SU-DHL-6 (cell line): ENCODE results near the gene NUDT8.
"Not testable (repeated sequence)": the region's sequence is repeated elsewhere in the genome, so short reads cannot be mapped to it uniquely, and the experiment has no call there.

Experiments
- H2AFZ ChIP-seq: fragments of 200-600 bp; sonication (generic); 2 replicates; pipeline ENCODE4 v1.6.1; 2014; ENCODE audit warnings: low read depth, mild to moderate bottlenecking, moderate library complexity, mixed read lengths, antibody characterized with exemption, low read length; ENCODE audit not compliant: severe bottlenecking
- H3F3A ChIP-seq: fragments of 200-600 bp; shearing (Covaris generic); 2 replicates; pipeline ENCODE4 v1.6.0; 2016; ENCODE audit warnings: antibody characterized with exemption, mild to moderate bottlenecking; ENCODE audit not compliant: insufficient read depth
- H3K27ac ChIP-seq: fragments of 200-600 bp; sonication (generic); 2 replicates; pipeline ENCODE4 v1.5.1; 2016; ENCODE audit warnings: low read depth, mild to moderate bottlenecking, low read length, moderate library complexity, mixed read lengths
- H3K27me3 ChIP-seq: fragments of 200-600 bp; sonication (generic), shearing (Covaris generic); 2 replicates; pipeline ENCODE4 v1.6.0; 2014; ENCODE audit warnings: mild to moderate bottlenecking, low read length
- H3K36me3 ChIP-seq: fragments of 200-600 bp; sonication (generic); 2 replicates; pipeline ENCODE4 v1.6.1; 2014; ENCODE audit warnings: mild to moderate bottlenecking, low read length, mixed read lengths
- H3K4me2 ChIP-seq: fragments of 300-600, 200-600 bp; shearing (Covaris generic), sonication (generic); 2 replicates; pipeline ENCODE4 v1.6.0; 2014; ENCODE audit warnings: low read length, low read depth, mild to moderate bottlenecking; ENCODE audit not compliant: poor library complexity, severe bottlenecking
- H3K4me3 ChIP-seq: fragments of 200-600 bp; sonication (generic); 2 replicates; pipeline ENCODE4 v1.5.1; 2014; ENCODE audit warnings: antibody characterized with exemption, low read length, mild to moderate bottlenecking, mixed read lengths; ENCODE audit not compliant: insufficient read depth, poor library complexity, severe bottlenecking
- H3K79me2 ChIP-seq: fragments of 200-600 bp; sonication (generic); 2 replicates; pipeline ENCODE4 v1.6.1; 2014; ENCODE audit warnings: mild to moderate bottlenecking, low read length, moderate library complexity; ENCODE audit not compliant: insufficient read depth
- H3K9ac ChIP-seq: fragments of 200-600 bp; sonication (generic); 2 replicates; pipeline ENCODE4 v1.7.0; 2014; ENCODE audit warnings: mild to moderate bottlenecking, low read length
- H3K9me2 ChIP-seq: fragments of 200-600 bp; sonication (generic); replicated peaks from 2 replicates; pipeline ENCODE4 v1.6.1; 2014; ENCODE audit warnings: low read length; ENCODE audit not compliant: insufficient read depth
- H3K9me3 ChIP-seq: fragments of 200-600 bp; sonication (generic); 2 replicates; pipeline ENCODE4 v1.6.1; 2014; ENCODE audit warnings: low read length, mixed read lengths; ENCODE audit not compliant: insufficient read depth
- H4K20me1 ChIP-seq: fragments of 200-600 bp; sonication (generic); 2 replicates; pipeline ENCODE4 v1.6.1; 2014; ENCODE audit warnings: low read depth, mild to moderate bottlenecking, antibody characterized with exemption, low read length, moderate library complexity, mixed read lengths

The NUDT8 gene

GRCh38 chr11:67622905-67623304 is 6.8 kb downstream of the NUDT8 start:
- H2AFZ ChIP-seq, H3K9ac ChIP-seq, H3K4me3 ChIP-seq, H3F3A ChIP-seq, H3K27me3 ChIP-seq, H3K27ac ChIP-seq, H3K9me2 ChIP-seq, H4K20me1 ChIP-seq, H3K4me2 ChIP-seq, H3K36me3 ChIP-seq, H3K9me3 ChIP-seq, H3K79me2 ChIP-seq: not testable (repeated sequence)

DNA sequence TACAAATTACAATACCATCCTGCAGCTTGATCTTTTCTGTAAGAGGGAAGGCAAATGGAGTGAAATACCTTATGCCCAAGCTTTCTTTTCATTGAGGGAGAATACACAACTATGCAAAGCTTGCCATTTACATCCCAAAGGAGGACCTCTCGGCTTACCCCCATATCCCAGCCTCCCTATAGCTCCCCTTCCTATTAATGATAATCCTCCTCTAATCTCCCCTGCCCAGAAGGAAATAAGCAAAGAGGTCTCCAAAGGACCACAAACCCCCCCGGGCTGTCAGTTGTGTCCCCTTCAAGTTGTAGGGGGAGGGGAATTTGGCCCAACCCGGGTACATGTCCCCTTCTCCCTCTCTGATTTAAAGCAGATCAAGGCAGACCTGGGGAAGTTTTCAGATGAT is 7.8 kb downstream of the NUDT8 start:
- H3K9ac ChIP-seq, H3K4me2 ChIP-seq, H3K79me2 ChIP-seq, H3K4me3 ChIP-seq, H3K9me3 ChIP-seq, H3K27me3 ChIP-seq, H3K27ac ChIP-seq, H3F3A ChIP-seq, H3K36me3 ChIP-seq, H3K9me2 ChIP-seq, H4K20me1 ChIP-seq, H2AFZ ChIP-seq: not testable (repeated sequence)

- H3K36me3 ChIP-seq, H3F3A ChIP-seq, H4K20me1 ChIP-seq, H3K79me2 ChIP-seq, H3K9me2 ChIP-seq, H3K27ac ChIP-seq, H2AFZ ChIP-seq, H3K27me3 ChIP-seq, H3K4me2 ChIP-seq, H3K9me3 ChIP-seq, H3K4me3 ChIP-seq, H3K9ac ChIP-seq: not testable (repeated sequence)
Observed at GRCh38 chr11:67620621-67621020, 9.1 kb downstream of the NUDT8 start.

DNA sequence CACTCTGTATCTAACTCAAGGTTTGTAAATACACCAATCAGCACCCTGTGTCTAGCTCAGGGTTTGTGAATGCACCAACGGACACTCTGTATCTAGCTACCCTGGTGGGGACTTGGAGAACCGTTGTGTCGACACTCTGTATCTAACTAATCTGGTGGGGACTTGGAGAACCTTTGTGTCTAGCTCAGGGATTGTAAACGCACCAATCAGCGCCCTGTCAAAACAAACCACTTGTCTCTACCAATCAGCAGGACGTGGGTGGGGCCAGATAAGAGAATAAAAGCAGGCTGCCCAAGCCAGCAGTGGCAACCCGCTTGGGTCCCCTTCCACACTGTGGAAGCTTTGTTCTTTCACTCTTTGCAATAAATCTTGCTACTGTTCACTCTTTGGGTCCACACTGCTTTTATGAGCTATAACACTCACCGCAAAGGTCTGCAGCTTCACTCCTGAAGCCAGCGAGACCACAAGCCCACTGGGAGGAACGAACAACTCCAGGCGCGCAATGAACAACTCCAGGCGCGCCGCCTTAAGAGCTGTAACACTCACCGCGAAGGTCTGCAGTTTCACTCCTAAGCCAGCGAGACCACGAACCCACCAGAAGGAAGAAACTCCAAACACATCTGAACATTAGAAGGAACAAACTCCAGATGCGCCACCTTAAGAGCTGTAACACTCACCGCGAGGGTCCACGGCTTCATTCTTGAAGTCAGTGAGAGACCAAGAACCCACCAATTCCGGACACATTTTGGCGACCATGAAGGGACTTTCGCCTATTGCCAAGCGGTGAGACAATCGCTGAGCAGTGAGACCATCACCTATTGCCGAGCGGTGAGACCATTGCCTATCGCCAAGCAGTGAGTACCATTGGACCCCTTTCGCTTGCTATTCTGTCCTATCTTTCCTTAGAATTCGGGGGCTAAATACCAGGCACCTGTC is 9.8 kb downstream of the NUDT8 start:
- not testable (repeated sequence) for H3K79me2 ChIP-seq, H2AFZ ChIP-seq, H3K9me3 ChIP-seq, H3K9me2 ChIP-seq, H3K4me3 ChIP-seq, H3K9ac ChIP-seq, H3K4me2 ChIP-seq, H3K36me3 ChIP-seq, H3K27me3 ChIP-seq, H3K27ac ChIP-seq, H3F3A ChIP-seq, H4K20me1 ChIP-seq

DNA sequence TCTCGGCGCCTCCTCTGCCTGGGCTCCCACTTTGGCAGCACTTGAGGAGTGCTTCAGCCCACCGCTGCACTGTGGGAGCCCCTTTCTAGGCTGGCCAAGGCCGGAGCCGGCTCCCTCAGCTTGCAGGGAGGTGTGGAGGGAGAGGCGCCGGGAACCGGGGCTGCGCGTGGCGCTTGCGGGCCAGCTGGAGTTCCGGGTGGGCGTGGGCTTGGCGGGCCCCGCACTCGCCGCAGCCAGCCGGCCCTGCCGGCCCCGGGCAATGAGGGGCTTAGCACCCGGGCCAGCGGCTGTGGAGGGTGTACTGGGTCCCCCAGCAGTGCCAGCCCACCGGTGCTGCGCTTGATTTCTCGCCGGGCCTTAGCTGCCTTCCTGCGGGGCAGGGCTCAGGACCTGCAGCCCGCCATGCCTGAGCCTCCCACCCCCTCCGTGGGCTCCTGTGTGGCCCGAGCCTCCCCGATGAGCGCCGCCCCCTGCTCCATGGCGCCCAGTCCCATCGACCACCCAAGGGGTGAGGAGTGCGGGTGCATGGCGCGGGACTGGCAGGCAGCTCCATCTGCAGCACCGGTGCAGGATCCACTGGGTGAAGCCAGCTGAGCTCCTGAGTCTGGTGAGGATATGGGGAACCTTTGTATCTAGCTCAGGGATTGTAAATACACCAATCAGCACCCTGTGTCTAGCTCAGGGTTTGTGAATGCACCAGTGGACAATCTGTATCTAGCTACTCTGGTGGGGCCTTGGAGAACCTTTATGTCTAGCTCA is 10.7 kb downstream of the NUDT8 start:
- not testable (repeated sequence) for H3K27ac ChIP-seq, H3K4me3 ChIP-seq, H3K27me3 ChIP-seq, H3K9ac ChIP-seq, H3K9me3 ChIP-seq, H3K36me3 ChIP-seq, H3K9me2 ChIP-seq, H4K20me1 ChIP-seq, H2AFZ ChIP-seq, H3K79me2 ChIP-seq, H3K4me2 ChIP-seq, H3F3A ChIP-seq
